ENCODE measurements around the gene IFT22.
"Not testable (repeated sequence)": the region's sequence is repeated elsewhere in the genome, so short reads cannot be mapped to it uniquely, and the experiment has no call there.

The IFT22 gene

DNA sequence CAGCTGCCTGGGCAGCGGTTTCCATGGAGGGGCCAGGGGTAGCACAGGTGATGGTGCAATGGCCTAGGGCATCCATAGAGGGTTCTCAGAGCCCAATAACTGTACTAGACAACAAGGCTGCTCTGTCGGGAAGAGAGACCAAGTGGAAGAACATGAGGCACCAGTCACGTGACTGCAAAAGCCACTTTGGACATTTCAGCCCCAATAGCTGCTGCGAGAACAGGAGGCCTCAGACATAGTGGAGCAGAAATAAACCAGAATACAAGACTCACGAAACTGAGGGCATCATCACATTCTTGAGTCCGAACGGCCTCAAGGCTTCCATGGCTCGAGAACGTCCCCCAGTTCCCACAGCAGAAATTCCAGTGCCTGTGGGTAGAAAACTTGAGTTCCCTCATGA, 44.5 kb downstream of the IFT22 start:
- DNase-seq = no peak

- no peak for DNase-seq
Observed at GRCh38 chr7:101273206-101273605, 48.4 kb downstream of the IFT22 start.

- DNase-seq = no peak
Observed at GRCh38 chr7:101271021-101271420, 50.6 kb downstream of the IFT22 start.

- DNase-seq = no peak
Observed at GRCh38 chr7:101269664-101270063, 51.9 kb downstream of the IFT22 start.

GRCh38 chr7:101265622-101266516, 55.7 kb downstream of the IFT22 start:
- DNase-seq = no peak

GRCh38 chr7:101264102-101264706, 57.4 kb downstream of the IFT22 start:
- not testable (repeated sequence) for DNase-seq

Data from activated CD4-positive, alpha-beta T cell treated with anti-CD3 and anti-CD28 coated beads, Interleukin-2, amount 50 U/mL, for 4 hours (primary cell).